Mucosa of stomach (tissue), 1 donor: Measurements from ENCODE around the gene AP1M2.
A peak's percentile ranks its signal among the peaks of the same experiment; 100 is the strongest.
"Not testable (repeated sequence)": the region's sequence is repeated elsewhere in the genome, so short reads cannot be mapped to it uniquely, and the experiment has no call there.

Experiments used
- H3K27me3 ChIP-seq: one replicate; pipeline ENCODE4 v1.7.0; 2013; ENCODE audit warnings: mild to moderate bottlenecking, low read length; ENCODE audit not compliant: control insufficient read depth, insufficient read depth
- H3K36me3 ChIP-seq: one replicate; pipeline ENCODE4 v1.7.0; 2013; ENCODE audit warnings: low read length; ENCODE audit not compliant: control insufficient read depth, insufficient read depth
- H3K4me1 ChIP-seq: one replicate; pipeline ENCODE4 v1.7.0; 2013; ENCODE audit warnings: mild to moderate bottlenecking, low read length; ENCODE audit not compliant: control insufficient read depth, insufficient read depth
- H3K4me3 ChIP-seq: one replicate; pipeline ENCODE4 v1.7.0; 2013; ENCODE audit warnings: low read length
- H3K9ac ChIP-seq: one replicate; pipeline ENCODE4 v1.7.0; 2013; ENCODE audit warnings: mild to moderate bottlenecking, low read length, moderate library complexity
- H3K9me3 ChIP-seq: one replicate; pipeline ENCODE4 v1.7.0; 2013; ENCODE audit warnings: mild to moderate bottlenecking, low read length, moderate library complexity; ENCODE audit not compliant: control insufficient read depth
- donor health status: Pancreatic carcinoma.

Gene AP1M2

GRCh38 chr19:10554760-10555609, 32.1 kb downstream of the AP1M2 start:
- Histone ChIP-seq H3K36me3 (peaks cover 3% of the 10 kb centered on the region), H3K4me3 (no peak overlapping the region), H3K4me1 (no peaks in the 10 kb centered on the region)

GRCh38 chr19:10553943-10554381, 33.1 kb downstream of the AP1M2 start:
- Histone ChIP-seq H3K4me3 (no peak overlapping the region), H3K27me3 (no peaks in the 10 kb centered on the region), H3K4me1 (no peaks in the 10 kb centered on the region), H3K9ac (no peak overlapping the region), H3K9me3 (no peaks in the 10 kb centered on the region), H3K36me3 (no peaks in the 10 kb centered on the region)

More at GRCh38 chr19:10554760-10555609, 32.1 kb downstream of the AP1M2 start:
- no peaks in the 10 kb centered on the region for H3K9me3 ChIP-seq
- no peak overlapping the region for H3K9ac ChIP-seq
- H3K27me3 ChIP-seq = no peaks in the 10 kb centered on the region

GRCh38 chr19:10553087-10553667, 33.9 kb downstream of the AP1M2 start:
- H3K36me3 ChIP-seq = no peaks in the 10 kb centered on the region
- no peaks in the 10 kb centered on the region for H3K9me3 ChIP-seq
- no peak overlapping the region for H3K9ac ChIP-seq
- no peaks in the 10 kb centered on the region for H3K4me1 ChIP-seq
- no peaks in the 10 kb centered on the region for H3K27me3 ChIP-seq
- no peak overlapping the region for H3K4me3 ChIP-seq

GRCh38 chr19:10552510-10553053, 34.5 kb downstream of the AP1M2 start:
- Histone ChIP-seq H3K9me3 (no peaks in the 10 kb centered on the region), H3K36me3 (no peaks in the 10 kb centered on the region), H3K9ac (no peak overlapping the region), H3K4me3 (no peak overlapping the region), H3K27me3 (no peaks in the 10 kb centered on the region), H3K4me1 (no peaks in the 10 kb centered on the region)

- Histone ChIP-seq H3K27me3 (no peaks in the 10 kb centered on the region), H3K4me3 (no peak overlapping the region), H3K9ac (no peak overlapping the region), H3K4me1 (no peaks in the 10 kb centered on the region), H3K36me3 (no peaks in the 10 kb centered on the region), H3K9me3 (no peaks in the 10 kb centered on the region)
Measured at GRCh38 chr19:10551698-10552301, 35.3 kb downstream of the AP1M2 start.

- H3K9ac ChIP-seq, H3K4me3 ChIP-seq, H3K36me3 ChIP-seq, H3K4me1 ChIP-seq, H3K9me3 ChIP-seq, H3K27me3 ChIP-seq: not testable (repeated sequence)
Measured at GRCh38 chr19:10551006-10551405, 36.1 kb downstream of the AP1M2 start.

- Histone ChIP-seq H3K9ac (no peak overlapping the region), H3K27me3 (no peaks in the 10 kb centered on the region), H3K4me3 (no peak overlapping the region), H3K4me1 (no peaks in the 10 kb centered on the region), H3K9me3 (no peaks in the 10 kb centered on the region), H3K36me3 (no peaks in the 10 kb centered on the region)
Measured at GRCh38 chr19:10550336-10550735, 36.8 kb downstream of the AP1M2 start.

- H3K9me3 ChIP-seq = no peaks in the 10 kb centered on the region
- no peaks in the 10 kb centered on the region for H3K27me3 ChIP-seq
- H3K36me3 ChIP-seq = no peaks in the 10 kb centered on the region
- H3K4me1 ChIP-seq = peaks cover 4% of the 10 kb centered on the region
- H3K9ac ChIP-seq = no peak overlapping the region
- no peak overlapping the region for H3K4me3 ChIP-seq
Measured at GRCh38 chr19:10549733-10550132, 37.4 kb downstream of the AP1M2 start.

- Histone ChIP-seq H3K4me1 (peaks cover 6% of the 10 kb centered on the region), H3K36me3 (no peaks in the 10 kb centered on the region), H3K4me3 (no peak overlapping the region), H3K9ac (no peak overlapping the region), H3K27me3 (no peaks in the 10 kb centered on the region), H3K9me3 (no peaks in the 10 kb centered on the region)
Measured at GRCh38 chr19:10548746-10549276, 38.3 kb downstream of the AP1M2 start.

GRCh38 chr19:10546817-10547216, 40.3 kb downstream of the AP1M2 start:
- H3K27me3 ChIP-seq = no peaks in the 10 kb centered on the region
- H3K9me3 ChIP-seq = no peaks in the 10 kb centered on the region
- H3K4me3 ChIP-seq = no peak overlapping the region
- H3K4me1 ChIP-seq = peaks cover 6% of the 10 kb centered on the region
- no peaks in the 10 kb centered on the region for H3K36me3 ChIP-seq
- no peak overlapping the region for H3K9ac ChIP-seq

GRCh38 chr19:10544753-10545251, 42.3 kb downstream of the AP1M2 start:
- Histone ChIP-seq H3K4me1 (peaks cover 6% of the 10 kb centered on the region), H3K36me3 (no peaks in the 10 kb centered on the region), H3K27me3 (no peaks in the 10 kb centered on the region), H3K9me3 (no peaks in the 10 kb centered on the region), H3K9ac (peak overlapping the region; percentile 91), H3K4me3 (peak overlapping the region; percentile 84)
